Bronchial epithelial cell (primary cell): Measurements from ENCODE around the gene EFHD2. TPM values are rescaled to one million over a fixed set of nuclear protein-coding genes. Genes with fewer than 3 reads are reported as not detected.

Experiments used
- DNase-seq: peaks from one replicate; pipeline ENCODE4 v3.0.0-alpha.2; 2010; ENCODE audit warnings: low read depth
- FAIRE-seq: peaks from 2 replicates; lab custom pipeline; 2011; peaks lifted over from hg19 to GRCh38; lab: Jason Lieb, UNC
- H3K27me3 ChIP-seq: 2 replicates; pipeline ENCODE4 v1.5.1; 2011; ENCODE audit warnings: low read length; ENCODE audit not compliant: control insufficient read depth, insufficient read depth
- H3K36me3 ChIP-seq: 2 replicates; pipeline ENCODE4 v1.5.1; 2011; ENCODE audit warnings: low read length; ENCODE audit not compliant: control insufficient read depth, insufficient read depth
- H3K4me3 ChIP-seq: 2 replicates; pipeline ENCODE4 v1.5.1; 2011; ENCODE audit warnings: mild to moderate bottlenecking, low read depth, low read length, control low read depth
- CTCF ChIP-seq: IDR thresholded peaks from 2 replicates; pipeline ENCODE4 v1.5.1; 2011; ENCODE audit warnings: mild to moderate bottlenecking, moderate library complexity, low read length, control low read depth, inconsistent platforms; ENCODE audit not compliant: insufficient read depth, severe bottlenecking
- total RNA-seq: library from RNA; depleted of rRNA; stranded (reverse); fragments of >200 nt; gene quantifications from 2 replicates; pipeline ENCODE4 v1.2.1, GENCODE V29; 2014

The EFHD2 gene
- total RNA-seq, 1 donor from 2014 or later, result 42.6 TPM

GRCh38 chr1:15407580-15407979 lies 2.1 kb upstream of the EFHD2 start:
- no peak for TF ChIP-seq CTCF
- DNase-seq, result no peak
- no peaks in the 10 kb centered on the region for H3K27me3 ChIP-seq
- H3K4me3 ChIP-seq, result no peak overlapping the region
- H3K36me3 ChIP-seq, result no peaks in the 10 kb centered on the region
- no peak for FAIRE-seq

- peak overlapping the region; percentile 86 for H3K4me3 ChIP-seq
- no peaks in the 10 kb centered on the region for H3K27me3 ChIP-seq
- no peak for TF ChIP-seq CTCF
- no peak for FAIRE-seq
- DNase-seq, result no peak
- peaks cover 4% of the 10 kb centered on the region for H3K36me3 ChIP-seq
These were observed 749 bp upstream of the EFHD2 start for GRCh38 chr1:15408890-15409387.

GRCh38 chr1:15410223-15410883 lies 665 bp downstream of the EFHD2 start:
- no peak for TF ChIP-seq CTCF
- peak overlapping the region; percentile 86 for H3K4me3 ChIP-seq
- FAIRE-seq (no peak), DNase-seq (no peak)
- peaks cover 8% of the 10 kb centered on the region for H3K36me3 ChIP-seq
- no peaks in the 10 kb centered on the region for H3K27me3 ChIP-seq

- DNase-seq, result no peak
- no peak for TF ChIP-seq CTCF
- FAIRE-seq, result no peak
- peaks cover 9% of the 10 kb centered on the region for H3K36me3 ChIP-seq
- H3K4me3 ChIP-seq, result peak overlapping the region; percentile 86
- no peaks in the 10 kb centered on the region for H3K27me3 ChIP-seq
These were observed 1.2 kb downstream of the EFHD2 start for GRCh38 chr1:15410884-15411245.

- H3K27me3 ChIP-seq, result no peaks in the 10 kb centered on the region
- no peak for TF ChIP-seq CTCF
- DNase-seq, result no peak
- peak overlapping the region; percentile 86 for H3K4me3 ChIP-seq
- peaks cover 9% of the 10 kb centered on the region for H3K36me3 ChIP-seq
- FAIRE-seq, result no peak
These were observed 2.0 kb downstream of the EFHD2 start for GRCh38 chr1:15411593-15412137.
